Stomach (tissue), 4 donors: ENCODE data around the gene REP15.

Experiments used
- EP300 ChIP-seq: sonication (generic); formaldehyde crosslinking; IDR thresholded peaks from one replicate; pipeline ENCODE4 v1.6.1; 2017; ENCODE audit warnings: antibody characterized with exemption
- POLR2AphosphoS5 ChIP-seq, 3 donors: sonication (generic); formaldehyde crosslinking; IDR thresholded peaks; one replicate each; pipeline ENCODE4 v1.6.1; 2016; ENCODE audit warnings: antibody characterized with exemption in 3 of 3
- TF ChIP-seq, protein P1 (sequence below), 7 experiments: fragments of 450-650 bp in 4 of 7; fragments of 200-600 bp in 3 of 7; sonication (generic) in 3 of 7; IDR thresholded peaks; one replicate each; pipeline ENCODE4 v1.5.1; 2016 to 2019; ENCODE audit warnings: antibody characterized with exemption in 7 of 7, control low read depth in 2 of 7, mild to moderate bottlenecking in 1 of 7

GRCh38 chr12:27710592-27711316 is 14.5 kb downstream of the REP15 start, which contains the start of gene MRPS35:
- TF ChIP-seq EP300 (peak; percentile 18), POLR2AphosphoS5 (IDR thresholded peaks at IDR 0.05) (peak; percentile 93 to 98 (median 95))
- TF ChIP-seq, protein P1, sequence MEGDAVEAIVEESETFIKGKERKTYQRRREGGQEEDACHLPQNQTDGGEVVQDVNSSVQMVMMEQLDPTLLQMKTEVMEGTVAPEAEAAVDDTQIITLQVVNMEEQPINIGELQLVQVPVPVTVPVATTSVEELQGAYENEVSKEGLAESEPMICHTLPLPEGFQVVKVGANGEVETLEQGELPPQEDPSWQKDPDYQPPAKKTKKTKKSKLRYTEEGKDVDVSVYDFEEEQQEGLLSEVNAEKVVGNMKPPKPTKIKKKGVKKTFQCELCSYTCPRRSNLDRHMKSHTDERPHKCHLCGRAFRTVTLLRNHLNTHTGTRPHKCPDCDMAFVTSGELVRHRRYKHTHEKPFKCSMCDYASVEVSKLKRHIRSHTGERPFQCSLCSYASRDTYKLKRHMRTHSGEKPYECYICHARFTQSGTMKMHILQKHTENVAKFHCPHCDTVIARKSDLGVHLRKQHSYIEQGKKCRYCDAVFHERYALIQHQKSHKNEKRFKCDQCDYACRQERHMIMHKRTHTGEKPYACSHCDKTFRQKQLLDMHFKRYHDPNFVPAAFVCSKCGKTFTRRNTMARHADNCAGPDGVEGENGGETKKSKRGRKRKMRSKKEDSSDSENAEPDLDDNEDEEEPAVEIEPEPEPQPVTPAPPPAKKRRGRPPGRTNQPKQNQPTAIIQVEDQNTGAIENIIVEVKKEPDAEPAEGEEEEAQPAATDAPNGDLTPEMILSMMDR (IDR thresholded peaks at IDR 0.05), result no peak
